PFSK-1 (cell line): ENCODE measurements around the gene SALL3.

Experiments
- POLR2AphosphoS5 ChIP-seq: IDR thresholded peaks from 2 replicates; pipeline ENCODE4 v1.6.1; 2012; ENCODE audit warnings: low read depth, mild to moderate bottlenecking, control low read depth, low read length, moderate library complexity
- REST ChIP-seq, 2 experiments: IDR thresholded peaks; 2 replicates each; pipeline versions ENCODE4 v1.6.1 to v1.8.0; 2011 to 2012; ENCODE audit warnings: low read depth in 2 of 2, low read length in 2 of 2, control low read depth in 1 of 2, inconsistent platforms in 1 of 2, mild to moderate bottlenecking in 1 of 2, moderate library complexity in 1 of 2; ENCODE audit not compliant: insufficient read depth in 1 of 2
- TAF1 ChIP-seq: IDR thresholded peaks from 2 replicates; pipeline ENCODE4 v1.6.1; 2012; ENCODE audit warnings: low read length, control low read depth, borderline replicate concordance; ENCODE audit not compliant: insufficient read depth

GRCh38 chr18:78998371-78999071, 18.9 kb downstream of the SALL3 start:
- no peak for TF ChIP-seq TAF1
- no peak for TF ChIP-seq REST (IDR thresholded peaks at IDR 0.05; ENCODE audit: insufficient read depth in 1 of 2, low read depth in 2 of 2, low read length in 2 of 2)
- no peak for TF ChIP-seq POLR2AphosphoS5
